ENCODE results near the gene CCDC88C. TPM values are rescaled to one million over a fixed set of nuclear protein-coding genes. Genes with fewer than 3 reads are reported as not detected.

CCDC88C gene
- total and polyA plus RNA-seq, 12 donors: 1.5 to 6.5 (median 3.4) TPM

- DNase-seq: peak in 5 of 7 donors; percentile 22 to 65 (median 32)
- 91 to 93% (median 92%) methylated on average over 21 to 63 of the region's 63 CpGs for WGBS, 4 donors
- intact Hi-C loops (cut with DNase I): no loop called here
Measured at GRCh38 chr14:91233936-91234790, 183.5 kb downstream of the CCDC88C start.

GRCh38 chr14:91232603-91233002, 185.0 kb downstream of the CCDC88C start:
- H3K4me3 ChIP-seq: no peak overlapping the region
- H3K27ac ChIP-seq: no peak overlapping the region
- no peak for DNase-seq
- 65 to 72% (median 69%) methylated on average over 1 to 2 of the region's 2 CpGs for WGBS, 4 donors
- no peaks in the 10 kb centered on the region for H3K9me3 ChIP-seq (replicated peaks in 1 of 3)
- TF ChIP-seq POLR2A (IDR thresholded peaks at IDR 0.05) (no peak), CTCF (IDR thresholded peaks at IDR 0.05) (no peak)
- H3K4me1 ChIP-seq (replicated peaks in 1 of 2): no peaks in the 10 kb centered on the region
- intact Hi-C loops (cut with DNase I): no loop called here
- H3K36me3 ChIP-seq (replicated peaks in 1 of 2): no peaks in the 10 kb centered on the region
- H3K27me3 ChIP-seq: no peaks in the 10 kb centered on the region

More at GRCh38 chr14:91233936-91234790, 183.5 kb downstream of the CCDC88C start:
- Histone ChIP-seq H3K4me1 (replicated peaks in 1 of 2) (no peaks in the 10 kb centered on the region), H3K27me3 (no peaks in the 10 kb centered on the region), H3K27ac (no peak overlapping the region), H3K36me3 (replicated peaks in 1 of 2) (no peaks in the 10 kb centered on the region), H3K4me3 (no peak overlapping the region), H3K9me3 (replicated peaks in 1 of 3) (no peaks in the 10 kb centered on the region)
- TF ChIP-seq POLR2A (IDR thresholded peaks at IDR 0.05): no peak
- TF ChIP-seq CTCF (IDR thresholded peaks at IDR 0.05): no peak

- Histone ChIP-seq H3K27me3 (no peaks in the 10 kb centered on the region), H3K36me3 (replicated peaks in 1 of 2) (no peaks in the 10 kb centered on the region), H3K4me3 (no peak overlapping the region), H3K9me3 (replicated peaks in 1 of 3) (no peaks in the 10 kb centered on the region), H3K27ac (no peak overlapping the region), H3K4me1 (replicated peaks in 1 of 2) (no peaks in the 10 kb centered on the region)
- TF ChIP-seq CTCF (IDR thresholded peaks at IDR 0.05) (no peak), POLR2A (IDR thresholded peaks at IDR 0.05) (no peak)
- intact Hi-C loops (cut with DNase I): no loop called here
- 84 to 96% (median 91%) methylated on average over 2 of the region's 2 CpGs for WGBS, 4 donors
- DNase-seq: no peak
Measured at GRCh38 chr14:91232052-91232451, 185.6 kb downstream of the CCDC88C start.

GRCh38 chr14:91231446-91231845, 186.2 kb downstream of the CCDC88C start:
- no peak for DNase-seq
- H3K4me3 ChIP-seq: no peak overlapping the region
- no peaks in the 10 kb centered on the region for H3K4me1 ChIP-seq (replicated peaks in 1 of 2)
- intact Hi-C loops (cut with DNase I): no loop called here
- H3K36me3 ChIP-seq (replicated peaks in 1 of 2): no peaks in the 10 kb centered on the region
- H3K27me3 ChIP-seq: no peaks in the 10 kb centered on the region
- WGBS, 4 donors: 73 to 87% (median 76%) methylated on average over 3 of the region's 3 CpGs
- H3K9me3 ChIP-seq (replicated peaks in 1 of 3): no peaks in the 10 kb centered on the region
- TF ChIP-seq CTCF (IDR thresholded peaks at IDR 0.05) (no peak), POLR2A (IDR thresholded peaks at IDR 0.05) (no peak)
- no peak overlapping the region for H3K27ac ChIP-seq
